H9 (cell line): ENCODE measurements around the gene FAM110C. TPM values are rescaled to one million over a fixed set of nuclear protein-coding genes. Genes with fewer than 3 reads are reported as not detected.
"Not testable (repeated sequence)": the region's sequence is repeated elsewhere in the genome, so short reads cannot be mapped to it uniquely, and the experiment has no call there.

Experiments used
- DNase-seq: peaks from one replicate; pipeline ENCODE4 v3.0.0-alpha.2; 2017
- H2AFZ ChIP-seq: one replicate; pipeline ENCODE4 v1.6.1; 2013; ENCODE audit warnings: mild to moderate bottlenecking, low read length, control low read depth, moderate library complexity
- H2AK5ac ChIP-seq: 2 replicates; pipeline ENCODE4 v1.6.1; 2013; ENCODE audit warnings: low read length, control low read depth, mixed read lengths; ENCODE audit not compliant: insufficient read length
- H2BK120ac ChIP-seq: one replicate; pipeline ENCODE4 v1.6.1; 2013; ENCODE audit warnings: low read depth, mild to moderate bottlenecking, low read length, control low read depth, inconsistent platforms; ENCODE audit not compliant: poor library complexity, severe bottlenecking
- H2BK12ac ChIP-seq: 2 replicates; pipeline ENCODE4 v1.6.1; 2013; ENCODE audit warnings: low read length, control low read depth, mixed read lengths, low read depth; ENCODE audit not compliant: insufficient read length
- H2BK15ac ChIP-seq: 2 replicates; pipeline ENCODE4 v1.6.1; 2013; ENCODE audit warnings: low read depth, low read length, control low read depth
- H2BK20ac ChIP-seq: one replicate; pipeline ENCODE4 v1.6.1; 2013; ENCODE audit warnings: low read depth, mild to moderate bottlenecking, low read length, control low read depth, inconsistent platforms; ENCODE audit not compliant: poor library complexity, severe bottlenecking
- H2BK5ac ChIP-seq: 2 replicates; pipeline ENCODE4 v1.6.1; 2013; ENCODE audit warnings: low read length, control low read depth, mixed read lengths; ENCODE audit not compliant: insufficient read length
- H3K14ac ChIP-seq: 2 replicates; pipeline ENCODE4 v1.6.1; 2013; ENCODE audit warnings: low read length, control low read depth; ENCODE audit not compliant: insufficient read depth
- H3K18ac ChIP-seq: 2 replicates; pipeline ENCODE4 v1.6.1; 2013; ENCODE audit warnings: low read depth, mild to moderate bottlenecking, mixed read lengths, low read length, control low read depth; ENCODE audit not compliant: insufficient read length
- H3K23ac ChIP-seq: 2 replicates; pipeline ENCODE4 v1.6.1; 2013; ENCODE audit warnings: low read length, control low read depth, mixed read lengths, low read depth; ENCODE audit not compliant: insufficient read length
- H3K23me2 ChIP-seq: 2 replicates; pipeline ENCODE4 v1.6.1; 2013; ENCODE audit warnings: low read depth, mild to moderate bottlenecking, mixed read lengths, low read length, control low read depth; ENCODE audit not compliant: insufficient read length, poor library complexity, severe bottlenecking
- H3K27ac ChIP-seq: 2 replicates; pipeline ENCODE4 v1.5.1; 2013; ENCODE audit warnings: low read length, control low read depth, mixed read lengths, low read depth; ENCODE audit not compliant: insufficient read length
- H3K27me3 ChIP-seq: 2 replicates; pipeline ENCODE4 v1.6.1; 2013; ENCODE audit warnings: low read length, control low read depth, inconsistent platforms; ENCODE audit not compliant: insufficient read depth
- H3K4ac ChIP-seq: 2 replicates; pipeline ENCODE4 v1.6.1; 2013; ENCODE audit warnings: low read depth, mild to moderate bottlenecking, control low read depth, inconsistent platforms, low read length, moderate library complexity
- H3K4me1 ChIP-seq: 2 replicates; pipeline ENCODE4 v1.6.1; 2013; ENCODE audit warnings: low read length, control low read depth, inconsistent platforms; ENCODE audit not compliant: insufficient read depth
- H3K4me2 ChIP-seq: 2 replicates; pipeline ENCODE4 v1.6.1; 2013; ENCODE audit warnings: low read length, control low read depth, mixed read lengths; ENCODE audit not compliant: insufficient read length, insufficient read depth
- H3K56ac ChIP-seq: 2 replicates; pipeline ENCODE4 v1.6.1; 2013; ENCODE audit warnings: low read depth, mild to moderate bottlenecking, mixed read lengths, low read length, control low read depth; ENCODE audit not compliant: insufficient read length
- H3K79me1 ChIP-seq: 2 replicates; pipeline ENCODE4 v1.6.1; 2013; ENCODE audit warnings: low read depth, mild to moderate bottlenecking, moderate library complexity, low read length, control low read depth, inconsistent platforms; ENCODE audit not compliant: insufficient read depth, poor library complexity, severe bottlenecking
- H3K79me2 ChIP-seq: 2 replicates; pipeline ENCODE4 v1.6.1; 2013; ENCODE audit warnings: low read length, control low read depth, inconsistent platforms; ENCODE audit not compliant: insufficient read depth
- H3K9ac ChIP-seq: 2 replicates; pipeline ENCODE4 v1.6.1; 2013; ENCODE audit warnings: low read length, control low read depth, mixed read lengths; ENCODE audit not compliant: insufficient read length; ENCODE audit errors: extremely low read depth
- H3K9me3 ChIP-seq: one replicate; pipeline ENCODE4 v1.6.1; 2013; ENCODE audit warnings: low read depth, low read length, inconsistent platforms; ENCODE audit not compliant: control insufficient read depth
- H3T11ph ChIP-seq: one replicate; pipeline ENCODE4 v1.6.1; 2013; ENCODE audit warnings: mild to moderate bottlenecking, low read length, control low read depth, inconsistent platforms
- H4K20me1 ChIP-seq: one replicate; pipeline ENCODE4 v1.6.1; 2013; ENCODE audit not compliant: control insufficient read depth, insufficient read length, insufficient read depth
- H4K5ac ChIP-seq: 2 replicates; pipeline ENCODE4 v1.6.1; 2013; ENCODE audit warnings: low read depth, mild to moderate bottlenecking, mixed read lengths, low read length, control low read depth; ENCODE audit not compliant: insufficient read length
- H4K8ac ChIP-seq: replicated peaks from 2 replicates; pipeline ENCODE4 v1.6.1; 2013; ENCODE audit warnings: low read length, control low read depth, mixed read lengths, low read depth; ENCODE audit not compliant: insufficient read length
- H4K91ac ChIP-seq: 2 replicates; pipeline ENCODE4 v1.6.1; 2013; ENCODE audit warnings: low read depth, mild to moderate bottlenecking, moderate library complexity, mixed read lengths, low read length, control low read depth; ENCODE audit not compliant: insufficient read length
- H3K27ac Mint-ChIP-seq, 3 experiments: 2 replicates in 2 of 3; 3 replicates in 1 of 3; pipeline ENCODE4 v1.8.0; 2020 to 2021; ENCODE audit warnings: mixed read lengths in 3 of 3, mild to moderate bottlenecking in 1 of 3, moderate library complexity in 1 of 3
- H3K27me3 Mint-ChIP-seq: 2 replicates; pipeline ENCODE4 v1.8.0; 2021; ENCODE audit warnings: low read depth, mild to moderate bottlenecking, moderate library complexity, mixed read lengths
- H3K36me3 Mint-ChIP-seq, 3 experiments: 2 replicates in 2 of 3; 3 replicates in 1 of 3; pipeline ENCODE4 v1.8.0; 2020 to 2021; ENCODE audit warnings: low read depth in 3 of 3, mixed read lengths in 3 of 3; ENCODE audit not compliant: insufficient read depth in 1 of 3
- H3K4me1 Mint-ChIP-seq, 2 experiments: 2 replicates each; pipeline ENCODE4 v1.8.0; 2020; ENCODE audit warnings: mixed read lengths in 2 of 2
- H3K4me3 Mint-ChIP-seq, 2 experiments: 2 replicates in 1 of 2; 3 replicates in 1 of 2; pipeline ENCODE4 v1.8.0; 2020 to 2021; ENCODE audit warnings: mild to moderate bottlenecking in 2 of 2, mixed read lengths in 2 of 2, moderate library complexity in 1 of 2
- H3K9me3 Mint-ChIP-seq, 2 experiments: 2 replicates in 1 of 2; 3 replicates in 1 of 2; pipeline ENCODE4 v1.8.0; 2020; ENCODE audit warnings: mild to moderate bottlenecking in 2 of 2, mixed read lengths in 2 of 2, moderate library complexity in 1 of 2
- WGBS: extraction: QIAGEN DNeasy Blood & Tissue Kit; methylation state at CpG from one replicate; pipeline ENCODE4 v1.1.7; 2013; ENCODE audit warnings: missing lambda C conversion rate, low lambda C conversion rate, mixed read lengths; ENCODE audit not compliant: insufficient read length; ENCODE audit errors: extremely low coverage; 5-methylcytosine and 5-hydroxymethylcytosine counted together
- total RNA-seq: library from RNA; stranded (reverse); gene quantifications from 2 replicates; pipeline ENCODE4 v1.2.1, GENCODE V29; 2021
- TF ChIP-seq, protein P1 (sequence below): fragments of 200-600 bp; sonication (generic); conservative IDR thresholded peaks from 3 replicates; pipeline ENCODE4 v1.8.0; 2021; ENCODE audit warnings: antibody characterized with exemption, mild to moderate bottlenecking

FAM110C gene
- total RNA-seq, 1 experiment from 2014 or later: 3.4 TPM

DNA sequence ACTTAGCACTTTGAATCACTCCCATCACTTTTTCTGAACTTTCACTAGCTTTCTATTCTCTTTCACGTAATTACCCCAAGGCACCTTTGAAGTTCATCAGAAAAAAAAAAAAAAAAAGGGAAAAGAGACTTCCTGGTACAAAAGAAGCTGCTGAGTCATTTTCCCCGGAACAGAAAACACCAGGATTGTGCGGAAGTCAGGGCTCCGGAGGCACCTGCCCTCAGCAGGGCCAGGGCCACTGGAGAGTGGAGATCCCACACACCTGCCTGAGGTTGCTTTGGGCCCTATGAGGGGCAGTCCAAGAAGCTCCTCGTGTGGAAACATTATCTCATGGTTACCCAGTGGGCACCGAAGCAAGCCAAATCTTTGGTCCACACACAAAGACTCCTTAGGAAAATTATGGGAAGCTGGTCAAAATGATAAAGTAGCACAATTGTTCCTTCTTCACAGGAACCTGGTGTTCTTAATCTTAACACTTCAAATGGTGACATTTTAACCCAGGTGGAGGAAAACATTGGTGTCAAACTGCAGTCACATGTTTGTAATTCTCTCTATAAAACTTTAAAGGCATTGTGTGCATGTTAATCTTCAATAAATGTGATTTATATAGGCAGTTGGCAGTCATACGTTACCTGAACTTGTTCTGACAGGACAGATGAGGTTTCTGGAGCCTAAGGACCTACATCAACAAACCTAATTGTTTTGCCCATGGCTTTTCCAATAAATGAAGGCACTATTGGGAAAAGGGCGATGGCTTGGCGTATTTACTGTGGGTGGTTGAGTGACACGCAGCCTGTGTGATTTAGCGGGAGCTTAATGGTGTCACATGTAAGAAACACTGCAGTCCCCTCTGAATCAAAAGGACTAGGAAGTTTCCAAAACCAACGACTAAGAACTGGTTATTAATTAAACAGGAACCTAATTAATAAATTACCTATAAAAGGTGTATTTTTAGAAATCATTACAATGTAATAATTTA is 23.4 kb upstream of the FAM110C start:
- Mint-ChIP-seq H3K27me3 (peaks cover 8% of the 10 kb centered on the region; the same call in 1 of the 2 replicates), H3K4me3 (no peak overlapping the region), H3K9me3 (peaks cover 0 to 1% of the 10 kb centered on the region in 2 experiments; a peak in 1 of 5 replicates), H3K36me3 (no peaks in the 10 kb centered on the region), H3K4me1 (peaks cover 20 to 28% of the 10 kb centered on the region in 2 experiments), H3K27ac (peak overlapping the region in 1 of 3 experiments; percentile 60; a peak in 1 of 7 replicates)
- Histone ChIP-seq H3K14ac (no peak overlapping the region), H3K18ac (peak overlapping the region; percentile 63), H2BK12ac (no peak overlapping the region), H3K27ac (no peak overlapping the region), H4K5ac (no peak overlapping the region), H2BK120ac (no peak overlapping the region), H2BK20ac (no peak overlapping the region), H4K91ac (no peak overlapping the region), H3K9me3 (no peaks in the 10 kb centered on the region), H4K20me1 (no peaks in the 10 kb centered on the region), H3K4ac (no peak overlapping the region), H3K79me2 (no peaks in the 10 kb centered on the region), H2BK5ac (no peak overlapping the region), H3K56ac (no peak overlapping the region), H2AFZ (no peak overlapping the region), H2BK15ac (no peak overlapping the region), H3K23ac (no peak overlapping the region), H4K8ac (no peak overlapping the region), H2AK5ac (no peak overlapping the region), H3T11ph (no peak overlapping the region), H3K9ac (no peak overlapping the region), H3K4me1 (peaks cover 4% of the 10 kb centered on the region; the same call in 1 of the 2 replicates), H3K23me2 (no peaks in the 10 kb centered on the region), H3K4me2 (no peak overlapping the region), H3K79me1 (no peaks in the 10 kb centered on the region), H3K27me3 (no peaks in the 10 kb centered on the region)
- TF ChIP-seq, protein P1, sequence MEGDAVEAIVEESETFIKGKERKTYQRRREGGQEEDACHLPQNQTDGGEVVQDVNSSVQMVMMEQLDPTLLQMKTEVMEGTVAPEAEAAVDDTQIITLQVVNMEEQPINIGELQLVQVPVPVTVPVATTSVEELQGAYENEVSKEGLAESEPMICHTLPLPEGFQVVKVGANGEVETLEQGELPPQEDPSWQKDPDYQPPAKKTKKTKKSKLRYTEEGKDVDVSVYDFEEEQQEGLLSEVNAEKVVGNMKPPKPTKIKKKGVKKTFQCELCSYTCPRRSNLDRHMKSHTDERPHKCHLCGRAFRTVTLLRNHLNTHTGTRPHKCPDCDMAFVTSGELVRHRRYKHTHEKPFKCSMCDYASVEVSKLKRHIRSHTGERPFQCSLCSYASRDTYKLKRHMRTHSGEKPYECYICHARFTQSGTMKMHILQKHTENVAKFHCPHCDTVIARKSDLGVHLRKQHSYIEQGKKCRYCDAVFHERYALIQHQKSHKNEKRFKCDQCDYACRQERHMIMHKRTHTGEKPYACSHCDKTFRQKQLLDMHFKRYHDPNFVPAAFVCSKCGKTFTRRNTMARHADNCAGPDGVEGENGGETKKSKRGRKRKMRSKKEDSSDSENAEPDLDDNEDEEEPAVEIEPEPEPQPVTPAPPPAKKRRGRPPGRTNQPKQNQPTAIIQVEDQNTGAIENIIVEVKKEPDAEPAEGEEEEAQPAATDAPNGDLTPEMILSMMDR: no peak
- peak; percentile 41 for DNase-seq
- WGBS: no CpG with 5 or more reads among the region's 12 CpGs

DNA sequence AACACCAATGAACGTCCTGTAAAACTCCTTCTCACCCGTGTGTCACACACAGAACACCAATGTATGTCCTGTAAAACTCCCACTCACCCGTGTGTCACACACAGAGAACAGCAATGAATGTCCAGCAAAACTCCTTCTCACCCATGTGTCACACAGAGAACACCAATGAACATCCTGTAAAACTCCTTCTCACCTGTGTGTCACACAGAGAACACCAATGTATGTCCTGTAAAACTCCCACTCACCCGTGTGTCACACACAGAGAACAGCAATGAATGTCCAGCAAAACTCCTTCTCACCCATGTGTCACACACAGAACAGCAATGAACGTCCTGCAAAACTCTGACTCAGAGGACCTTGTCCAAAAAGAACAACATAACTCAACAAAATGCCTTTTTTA is 22.3 kb upstream of the FAM110C start:
- peaks cover 22 to 30% of the 10 kb centered on the region in 2 experiments for H3K4me1 Mint-ChIP-seq
- not testable (repeated sequence) for H3K36me3 Mint-ChIP-seq, H2BK12ac ChIP-seq, H3K14ac ChIP-seq, H4K5ac ChIP-seq, H4K91ac ChIP-seq, H3K9me3 ChIP-seq, H3K56ac ChIP-seq, H3K23ac ChIP-seq, H3K18ac ChIP-seq, H2AFZ ChIP-seq, H2BK120ac ChIP-seq, H4K20me1 ChIP-seq, H4K8ac ChIP-seq, H3K27me3 ChIP-seq, H2AK5ac ChIP-seq, H3K27me3 Mint-ChIP-seq, H3K9ac ChIP-seq, H2BK20ac ChIP-seq, H3K4me1 ChIP-seq, H3K27ac ChIP-seq, H3K79me1 ChIP-seq, H3K23me2 ChIP-seq, H3K4ac ChIP-seq, H2BK15ac ChIP-seq, H3K4me3 Mint-ChIP-seq, H3K79me2 ChIP-seq, H3K27ac Mint-ChIP-seq, DNase-seq, H3K4me2 ChIP-seq, H3T11ph ChIP-seq, H3K9me3 Mint-ChIP-seq, H2BK5ac ChIP-seq
- WGBS: no CpG with 5 or more reads among the region's 5 CpGs
